GM19452 (cell line): ENCODE results near the gene IPO11.

Experiments
- ATAC-seq: cut with Tn5 transposase; IDR thresholded peaks from one replicate; pipeline ENCODE4 v1.9.1; 2021; ENCODE audit not compliant: unreplicated experiment

IPO11 gene

DNA sequence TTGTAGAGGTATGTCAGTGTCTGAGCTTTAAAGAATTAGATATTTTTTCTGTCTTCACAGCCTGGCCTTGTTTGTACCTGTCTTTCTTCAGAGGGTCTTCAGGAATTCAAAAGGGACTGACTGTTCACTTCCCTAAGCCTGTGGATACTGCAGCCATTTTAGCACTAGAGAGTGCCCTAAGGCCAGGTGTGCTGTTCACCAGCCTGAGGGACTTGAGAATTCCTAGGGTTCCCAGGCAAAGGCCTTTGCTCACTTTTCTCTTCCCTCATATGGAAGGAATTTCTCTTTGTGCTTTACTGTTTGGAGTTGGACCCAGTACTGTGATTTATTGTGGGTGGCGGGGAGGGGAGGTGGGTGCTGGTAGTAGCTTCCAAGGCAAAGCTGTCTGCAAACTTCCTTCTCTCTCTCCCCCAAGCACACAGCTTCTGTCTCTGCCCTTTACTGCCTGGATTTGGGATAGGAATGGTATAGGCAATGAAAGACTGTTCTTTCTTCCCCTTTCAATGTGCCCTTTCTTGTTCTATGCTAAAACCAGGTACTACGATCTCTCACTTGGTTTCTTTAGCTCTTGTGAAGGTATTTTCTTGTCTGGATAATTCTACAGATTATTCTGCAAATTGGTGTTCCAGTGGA is 156.4 kb downstream of the IPO11 start:
- no peak for ATAC-seq

- ATAC-seq: no peak
Measured at GRCh38 chr5:62569470-62569869, 156.9 kb downstream of the IPO11 start.

DNA sequence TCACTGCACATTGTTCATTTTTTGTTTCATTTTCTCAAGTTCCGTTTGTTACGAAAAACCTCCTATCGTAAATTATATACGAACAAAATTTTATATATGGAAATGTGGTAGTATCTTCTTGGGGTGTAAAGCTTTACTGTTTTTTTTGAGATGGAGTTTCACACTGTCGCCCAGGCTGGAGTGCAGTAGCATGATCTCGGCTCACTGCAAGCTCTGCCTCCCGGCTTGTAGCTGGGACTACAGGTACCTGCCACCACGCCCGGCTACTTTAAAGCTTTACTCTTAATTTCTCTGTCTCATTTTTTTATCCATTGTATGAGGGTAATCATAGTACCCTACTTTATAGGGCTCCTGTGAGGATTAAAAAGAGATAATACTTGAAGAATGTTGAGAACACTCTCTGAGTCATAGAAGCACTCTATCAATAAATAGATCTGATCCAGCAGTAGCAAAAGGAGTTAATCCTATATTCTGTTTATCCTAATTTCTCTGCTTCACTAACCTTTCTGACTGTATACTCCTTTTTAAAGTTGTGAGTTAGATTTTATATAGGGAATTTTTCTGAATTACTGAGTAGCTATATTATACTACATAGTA is 160.5 kb downstream of the IPO11 start:
- no peak for ATAC-seq

DNA sequence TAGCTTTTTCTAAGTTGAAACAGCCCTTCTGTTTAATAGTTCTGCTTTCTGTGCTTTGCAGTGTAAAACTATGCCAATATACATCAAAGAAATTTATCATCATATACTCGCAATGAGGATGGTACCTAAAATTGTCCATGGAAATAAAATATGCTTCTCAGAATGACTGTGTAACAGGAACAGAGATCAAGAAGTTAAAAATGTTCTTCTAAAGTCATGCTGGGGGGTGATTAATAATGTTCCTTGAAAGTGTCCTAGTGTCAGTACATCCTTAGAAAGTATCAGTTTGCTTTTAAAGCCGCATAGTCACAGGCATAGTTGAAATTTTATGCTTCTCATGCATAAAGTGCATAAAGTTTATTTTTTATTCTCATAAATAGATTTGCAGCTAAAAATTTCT is 162.0 kb downstream of the IPO11 start:
- no peak for ATAC-seq

GRCh38 chr5:62575066-62575465 is 162.5 kb downstream of the IPO11 start:
- ATAC-seq: no peak

GRCh38 chr5:62575489-62575888 is 162.9 kb downstream of the IPO11 start:
- no peak for ATAC-seq

- no peak for ATAC-seq
Measured at GRCh38 chr5:62576570-62577170, 164.1 kb downstream of the IPO11 start.

DNA sequence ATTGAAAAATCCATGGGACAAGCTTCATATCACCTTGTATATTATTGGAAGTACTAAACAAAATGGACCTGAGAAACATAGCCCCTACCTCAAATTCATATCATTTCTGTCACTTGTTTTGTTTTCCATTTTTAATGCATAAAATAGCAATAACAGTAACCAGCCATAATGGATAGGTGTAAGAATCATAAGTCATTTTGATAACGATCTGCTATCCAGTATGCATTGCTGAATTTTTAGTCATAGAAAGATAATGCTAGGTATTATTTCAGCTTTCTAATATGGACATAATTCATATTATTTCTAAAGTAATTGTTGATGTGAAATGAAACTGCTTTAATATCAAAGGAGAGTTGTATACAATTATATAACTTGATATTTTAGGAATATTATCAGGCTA is 164.9 kb downstream of the IPO11 start:
- ATAC-seq: no peak

GRCh38 chr5:62578540-62578939 is 166.0 kb downstream of the IPO11 start, which contains the start of gene LRRC70:
Gene LRRC70 (plus strand): TSS chr5:62578819. CDS start chr5:62579439, 620 bp downstream.
- ATAC-seq: peak; percentile 87

DNA sequence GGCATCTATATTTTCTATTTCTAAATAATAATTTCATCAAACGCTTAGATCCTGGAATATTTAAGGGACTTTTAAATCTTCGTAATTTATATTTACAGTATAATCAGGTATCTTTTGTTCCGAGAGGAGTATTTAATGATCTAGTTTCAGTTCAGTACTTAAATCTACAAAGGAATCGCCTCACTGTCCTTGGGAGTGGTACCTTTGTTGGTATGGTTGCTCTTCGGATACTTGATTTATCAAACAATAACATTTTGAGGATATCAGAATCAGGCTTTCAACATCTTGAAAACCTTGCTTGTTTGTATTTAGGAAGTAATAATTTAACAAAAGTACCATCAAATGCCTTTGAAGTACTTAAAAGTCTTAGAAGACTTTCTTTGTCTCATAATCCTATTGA is 167.2 kb downstream of the IPO11 start:
- no peak for ATAC-seq

GRCh38 chr5:62581836-62582597 is 169.5 kb downstream of the IPO11 start:
- ATAC-seq: no peak

GRCh38 chr5:62584391-62584790 is 171.8 kb downstream of the IPO11 start:
- no peak for ATAC-seq

- ATAC-seq: no peak
Measured at GRCh38 chr5:62585306-62585705, 172.7 kb downstream of the IPO11 start.

DNA sequence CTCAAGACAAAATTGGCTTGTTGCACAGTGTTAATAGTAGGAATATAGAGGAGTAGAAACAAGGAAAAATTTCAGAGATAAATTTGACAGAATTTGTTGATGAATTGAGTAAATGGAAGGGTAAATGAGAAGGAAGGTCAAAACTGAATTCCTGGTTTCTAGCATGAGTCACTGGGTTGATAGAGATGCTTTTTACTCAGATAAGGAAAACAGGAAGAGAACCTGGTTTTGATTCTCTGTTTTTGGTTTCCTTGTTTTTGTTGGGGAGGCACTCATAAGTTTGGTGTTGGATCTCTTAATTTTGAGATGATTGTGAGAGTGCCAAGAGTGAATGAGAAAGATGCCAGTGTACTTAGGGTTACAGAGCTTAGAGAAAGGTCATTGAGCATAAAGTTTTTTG is 173.2 kb downstream of the IPO11 start:
- no peak for ATAC-seq

DNA sequence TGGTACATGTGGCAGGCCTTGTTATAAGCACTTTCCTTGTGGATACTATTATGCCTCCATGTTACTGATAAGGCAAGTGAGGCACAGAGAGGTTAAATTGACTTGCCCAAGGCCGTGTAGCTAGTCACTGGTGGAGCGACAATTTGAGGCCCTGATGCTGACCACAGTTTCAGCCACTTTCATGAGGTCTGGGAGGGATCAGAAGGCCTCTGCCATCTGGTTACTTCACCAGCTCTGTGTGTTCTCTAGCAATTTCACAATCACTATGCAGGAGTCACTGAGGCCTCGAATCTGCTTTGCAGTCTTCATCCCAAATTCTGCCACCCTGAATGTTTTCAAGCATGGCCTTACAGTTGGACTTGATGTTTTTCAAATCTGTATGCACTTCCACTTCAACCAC is 175.2 kb downstream of the IPO11 start:
- ATAC-seq: no peak

DNA sequence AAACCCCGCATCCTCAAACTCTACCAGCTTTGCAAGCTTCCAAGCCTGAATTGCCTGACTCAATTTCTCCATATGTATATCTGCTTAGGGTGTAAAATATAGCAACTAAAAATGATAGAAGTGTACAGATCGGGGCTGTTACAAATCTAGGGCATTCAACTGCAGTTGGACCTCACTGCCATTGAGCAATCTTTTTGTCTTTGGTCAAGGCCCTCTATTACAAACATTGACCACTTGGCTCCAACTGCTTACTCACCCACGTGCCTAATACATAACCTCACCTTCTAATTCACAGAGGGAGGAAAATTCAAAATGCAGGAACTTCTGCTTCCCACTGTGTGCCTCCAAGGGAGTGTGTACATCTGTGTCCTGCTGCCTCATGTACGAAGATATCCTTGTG is 176.1 kb downstream of the IPO11 start:
- ATAC-seq: no peak

GRCh38 chr5:62589504-62589903 is 176.9 kb downstream of the IPO11 start:
- no peak for ATAC-seq

GRCh38 chr5:62590387-62590786 is 177.8 kb downstream of the IPO11 start:
- no peak for ATAC-seq

DNA sequence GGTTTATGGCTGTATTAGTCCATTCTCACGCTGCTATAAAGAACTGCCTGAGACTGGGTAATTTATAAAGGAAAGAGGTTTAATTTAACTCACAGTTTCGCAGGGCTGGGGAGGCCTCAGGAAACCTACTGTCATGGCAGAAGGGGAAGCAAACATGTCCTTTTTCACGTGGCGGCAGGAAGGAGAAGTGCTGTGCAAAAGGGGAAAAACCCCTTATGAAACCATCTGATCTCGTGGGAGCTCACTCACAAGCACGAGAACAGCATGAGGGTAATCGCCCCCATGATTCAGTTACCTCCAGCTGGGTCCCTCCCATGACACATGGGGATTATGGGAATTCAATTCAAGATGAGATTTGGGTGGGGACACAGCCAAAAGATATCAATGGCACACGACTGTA is 180.0 kb downstream of the IPO11 start:
- ATAC-seq: no peak

- no peak for ATAC-seq
Measured at GRCh38 chr5:62593331-62593730, 180.8 kb downstream of the IPO11 start.

GRCh38 chr5:62594364-62594984 is 181.9 kb downstream of the IPO11 start:
- no peak for ATAC-seq
